ENCODE data around the gene KLK7. TPM values are rescaled to one million over a fixed set of nuclear protein-coding genes. Genes with fewer than 3 reads are reported as not detected.
"Not testable (repeated sequence)": the region's sequence is repeated elsewhere in the genome, so short reads cannot be mapped to it uniquely, and the experiment has no call there.

KLK7 gene
- total and polyA plus RNA-seq, 12 donors, result 0.04 TPM; not detected in 11

DNA sequence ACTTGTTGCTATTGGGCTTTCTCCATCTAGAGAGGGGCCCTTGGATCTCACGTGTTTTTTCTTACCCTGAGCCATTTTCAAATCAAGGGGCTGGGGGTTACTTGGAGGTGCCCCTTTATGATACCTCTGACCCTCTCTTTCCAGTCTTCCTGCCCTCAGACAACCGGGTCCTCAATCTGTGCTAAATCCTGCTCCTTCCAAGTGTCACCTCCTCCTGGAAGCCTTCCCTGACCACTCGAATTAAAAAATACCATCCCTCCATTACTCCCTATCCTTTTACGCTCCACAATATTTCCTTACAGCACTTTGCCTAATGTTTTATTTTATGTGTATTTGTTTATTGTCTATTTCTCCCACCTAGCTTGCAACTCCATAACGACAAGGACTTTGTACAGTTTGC lies 14.3 kb upstream of the KLK7 start:
- no peak overlapping the region for H3K4me3 ChIP-seq
- H3K27ac ChIP-seq, result no peak overlapping the region
- ATAC-seq, result no peak
- TF ChIP-seq, protein P1, sequence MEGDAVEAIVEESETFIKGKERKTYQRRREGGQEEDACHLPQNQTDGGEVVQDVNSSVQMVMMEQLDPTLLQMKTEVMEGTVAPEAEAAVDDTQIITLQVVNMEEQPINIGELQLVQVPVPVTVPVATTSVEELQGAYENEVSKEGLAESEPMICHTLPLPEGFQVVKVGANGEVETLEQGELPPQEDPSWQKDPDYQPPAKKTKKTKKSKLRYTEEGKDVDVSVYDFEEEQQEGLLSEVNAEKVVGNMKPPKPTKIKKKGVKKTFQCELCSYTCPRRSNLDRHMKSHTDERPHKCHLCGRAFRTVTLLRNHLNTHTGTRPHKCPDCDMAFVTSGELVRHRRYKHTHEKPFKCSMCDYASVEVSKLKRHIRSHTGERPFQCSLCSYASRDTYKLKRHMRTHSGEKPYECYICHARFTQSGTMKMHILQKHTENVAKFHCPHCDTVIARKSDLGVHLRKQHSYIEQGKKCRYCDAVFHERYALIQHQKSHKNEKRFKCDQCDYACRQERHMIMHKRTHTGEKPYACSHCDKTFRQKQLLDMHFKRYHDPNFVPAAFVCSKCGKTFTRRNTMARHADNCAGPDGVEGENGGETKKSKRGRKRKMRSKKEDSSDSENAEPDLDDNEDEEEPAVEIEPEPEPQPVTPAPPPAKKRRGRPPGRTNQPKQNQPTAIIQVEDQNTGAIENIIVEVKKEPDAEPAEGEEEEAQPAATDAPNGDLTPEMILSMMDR (IDR thresholded peaks at IDR 0.05), result no peak
- peaks cover 0 to 6% (median 0%) of the 10 kb centered on the region in 11 donors for H3K9me3 ChIP-seq
- DNase-seq, result no peak
- H3K36me3 ChIP-seq, result no peaks in the 10 kb centered on the region
- peaks cover 6 to 59% (median 50%) of the 10 kb centered on the region in 7 donors for H3K27me3 ChIP-seq
- no peaks in the 10 kb centered on the region for H3K4me1 ChIP-seq
- intact Hi-C loops (cut with DNase I), result no loop called here
- WGBS, 2 donors, result 67 to 77% methylated on average over 5 of the region's 5 CpGs

DNA sequence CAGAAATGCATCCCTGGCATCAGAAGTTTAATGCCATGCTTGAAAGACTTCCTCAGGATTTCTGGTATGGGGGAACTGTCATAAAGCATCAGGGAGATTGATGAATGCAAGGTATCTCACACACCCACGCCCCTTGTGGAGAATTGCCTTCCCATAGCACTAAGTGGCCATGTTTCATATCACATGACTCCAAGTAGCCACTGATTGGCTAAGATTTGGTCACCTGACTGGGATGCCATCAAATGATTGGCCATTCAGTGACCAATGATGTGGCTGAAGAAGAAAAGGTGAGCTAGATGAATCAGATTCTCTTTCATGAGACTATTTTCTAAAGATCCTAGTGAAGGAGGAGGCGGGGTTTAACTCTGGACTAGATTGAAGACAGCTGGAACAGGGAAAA lies 10.4 kb upstream of the KLK7 start:
- TF ChIP-seq, protein P1 (IDR thresholded peaks at IDR 0.05), result no peak
- no peaks in the 10 kb centered on the region for H3K36me3 ChIP-seq
- peaks cover 0 to 6% (median 0%) of the 10 kb centered on the region in 11 donors for H3K9me3 ChIP-seq
- ATAC-seq, result no peak
- H3K4me3 ChIP-seq, result no peak overlapping the region
- intact Hi-C loops (cut with DNase I), result no loop called here
- WGBS, 2 donors, result 74 to 87% methylated on average over 2 of the region's 2 CpGs
- H3K27ac ChIP-seq, result no peak overlapping the region
- no peak for DNase-seq
- H3K4me1 ChIP-seq, result no peaks in the 10 kb centered on the region
- peaks cover 0 to 51% (median 22%) of the 10 kb centered on the region in 7 donors for H3K27me3 ChIP-seq

- H3K9me3 ChIP-seq, result peaks cover 0 to 6% (median 0%) of the 10 kb centered on the region in 11 donors
- intact Hi-C loops (cut with DNase I), result no loop called here
- TF ChIP-seq, protein P1 (IDR thresholded peaks at IDR 0.05), result no peak
- no peak for DNase-seq
- WGBS, 2 donors, result 68 to 71% methylated on average over 2 of the region's 2 CpGs
- no peaks in the 10 kb centered on the region for H3K4me1 ChIP-seq
- peaks cover 0 to 52% (median 20%) of the 10 kb centered on the region in 7 donors for H3K27me3 ChIP-seq
- H3K4me3 ChIP-seq, result no peak overlapping the region
- ATAC-seq, result no peak
- no peak overlapping the region for H3K27ac ChIP-seq
- H3K36me3 ChIP-seq, result no peaks in the 10 kb centered on the region
Measured at GRCh38 chr19:50992666-50993035, 8.9 kb upstream of the KLK7 start.

DNA sequence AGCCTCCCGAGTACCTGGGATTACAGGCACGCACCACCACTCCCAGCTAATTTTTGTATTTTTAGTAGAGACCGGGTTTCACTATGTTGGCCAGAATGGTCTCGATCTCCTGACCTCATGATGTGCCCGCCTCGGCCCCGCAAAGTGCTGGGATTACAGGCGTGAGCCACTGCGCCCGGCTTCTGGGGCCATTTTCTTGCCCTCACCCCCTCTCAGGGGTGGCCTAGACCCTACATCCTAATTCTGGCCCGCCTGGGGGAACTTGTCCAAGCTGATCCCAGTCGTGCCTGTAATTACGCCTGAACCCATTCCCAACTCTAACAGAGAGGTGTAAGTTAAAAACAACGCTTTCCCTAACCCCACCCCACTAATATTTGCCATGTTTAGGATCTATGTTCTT lies 699 bp upstream of the KLK7 start:
- H3K4me1 ChIP-seq; DNase-seq; H3K4me3 ChIP-seq; ATAC-seq; H3K27ac ChIP-seq; H3K9me3 ChIP-seq; H3K36me3 ChIP-seq; intact Hi-C loops (cut with DNase I): not testable (repeated sequence)
- 80 to 86% methylated on average over 14 of the region's 14 CpGs for WGBS, 2 donors
- peaks cover 0 to 64% (median 35%) of the 10 kb centered on the region in 7 donors for H3K27me3 ChIP-seq

DNA sequence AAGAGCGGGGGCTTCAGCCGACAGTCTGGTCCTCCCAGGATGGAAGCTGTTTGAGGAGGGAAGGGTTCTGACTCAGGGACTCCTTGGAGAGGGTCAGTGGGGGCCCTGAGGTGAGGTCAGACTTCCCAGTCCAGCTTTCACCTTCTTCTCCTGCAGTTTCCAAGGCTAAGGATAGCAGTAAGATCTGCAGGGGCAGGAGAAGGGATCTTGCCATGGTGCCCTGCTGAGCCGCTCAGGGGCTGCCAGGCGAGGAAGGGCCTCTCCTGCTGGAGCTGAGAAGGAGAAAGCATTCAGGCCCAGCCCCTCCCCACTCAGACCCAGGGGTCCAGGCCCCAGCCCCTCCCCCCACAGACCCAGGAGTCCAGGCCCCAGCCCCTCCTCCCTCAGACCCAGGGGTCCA lies 1.5 kb downstream of the KLK7 start:
- H3K27me3 ChIP-seq, result peaks cover 0 to 57% (median 32%) of the 10 kb centered on the region in 7 donors

More for the DNA sequence above, 1.5 kb downstream of the KLK7 start:
- 72 to 80% methylated on average over 4 of the region's 4 CpGs for WGBS, 2 donors
- no peaks in the 10 kb centered on the region for H3K4me1 ChIP-seq
- H3K9me3 ChIP-seq, result no peaks in the 10 kb centered on the region
- H3K27ac ChIP-seq, result no peak overlapping the region
- no peak overlapping the region for H3K4me3 ChIP-seq
- intact Hi-C loops (cut with DNase I), result no loop called here
- H3K36me3 ChIP-seq, result no peaks in the 10 kb centered on the region
- DNase-seq (no peak), ATAC-seq (no peak)
- TF ChIP-seq, protein P1 (IDR thresholded peaks at IDR 0.05), result no peak

All from heart right ventricle (tissue), 16 donors.